Hepatocyte (in vitro differentiated cells): ENCODE results near the gene FBXO21. TPM values are rescaled to one million over a fixed set of nuclear protein-coding genes. Genes with fewer than 3 reads are reported as not detected.

Experiments used
- DNase-seq: peaks from one replicate; pipeline ENCODE4 v3.0.0-alpha.2; 2016; ENCODE audit warnings: low spot score
- H2AFZ ChIP-seq: fragments of 200-600 bp; sonication (generic); 2 replicates; pipeline ENCODE4 v1.6.0; 2016; ENCODE audit warnings: antibody characterized with exemption, mild to moderate bottlenecking
- H3K27ac ChIP-seq: fragments of 200-600 bp; sonication (generic); 2 replicates; pipeline ENCODE4 v1.5.1; 2016; ENCODE audit warnings: mild to moderate bottlenecking
- H3K27me3 ChIP-seq: fragments of 200-600 bp; sonication (generic); 2 replicates; pipeline ENCODE4 v1.6.1; 2016
- H3K36me3 ChIP-seq: fragments of 200-600 bp; sonication (generic); replicated peaks from 2 replicates; pipeline ENCODE4 v1.5.1; 2016; ENCODE audit warnings: low read depth; ENCODE audit not compliant: insufficient read depth
- H3K4me1 ChIP-seq: fragments of 200-600 bp; sonication (generic); 2 replicates; pipeline ENCODE4 v1.5.1; 2016; ENCODE audit warnings: mild to moderate bottlenecking, moderate library complexity; ENCODE audit not compliant: insufficient read depth
- H3K4me2 ChIP-seq: fragments of 200-600 bp; sonication (generic); 2 replicates; pipeline ENCODE4 v1.6.0; 2016
- H3K4me3 ChIP-seq: fragments of 200-600 bp; sonication (generic); 2 replicates; pipeline ENCODE4 v1.5.1; 2016; ENCODE audit warnings: mild to moderate bottlenecking
- H3K79me2 ChIP-seq: fragments of 200-600 bp; sonication (generic); 2 replicates; pipeline ENCODE4 v1.6.0; 2017; ENCODE audit warnings: mild to moderate bottlenecking
- H3K9me2 ChIP-seq: fragments of 200-600 bp; sonication (generic); replicated peaks from 2 replicates; pipeline ENCODE4 v1.6.0; 2017; ENCODE audit warnings: mild to moderate bottlenecking; ENCODE audit not compliant: insufficient read depth
- H3K9me3 ChIP-seq: fragments of 200-600 bp; sonication (generic); 2 replicates; pipeline ENCODE4 v1.5.1; 2016; ENCODE audit warnings: low read depth, mild to moderate bottlenecking
- H4K20me1 ChIP-seq: fragments of 200-600 bp; sonication (generic); 2 replicates; pipeline ENCODE4 v1.6.0; 2016; ENCODE audit warnings: mild to moderate bottlenecking; ENCODE audit not compliant: insufficient read depth, poor library complexity, severe bottlenecking
- CTCF ChIP-seq: fragments of 200-600 bp; sonication (generic); IDR thresholded peaks from 2 replicates; pipeline ENCODE4 v1.5.1; 2016; ENCODE audit warnings: antibody characterized with exemption, mild to moderate bottlenecking; ENCODE audit not compliant: poor library complexity
- EZH2 ChIP-seq: fragments of 200-600 bp; sonication (generic); IDR thresholded peaks from 2 replicates; pipeline ENCODE4 v1.6.1; 2016; ENCODE audit warnings: antibody characterized with exemption, mild to moderate bottlenecking, borderline replicate concordance
- EZH2phosphoT487 ChIP-seq: fragments of 200-600 bp; sonication (generic); IDR thresholded peaks from one replicate; pipeline ENCODE4 v1.6.1; 2018; ENCODE audit warnings: antibody characterized with exemption, mild to moderate bottlenecking, low read depth, moderate library complexity; ENCODE audit not compliant: unreplicated experiment, severe bottlenecking
- WGBS: methylation state at CpG from one replicate; pipeline ENCODE4 v1.1.6; 2016; ENCODE audit warnings: low lambda C conversion rate; ENCODE audit errors: missing lambda C conversion rate; 5-methylcytosine and 5-hydroxymethylcytosine counted together
- polyA plus RNA-seq: library from polyadenylated mRNA; unstranded; fragments of >200 nt; fragmentation: Nextera tagmentation; extraction: Ambion mirVana; gene quantifications from 2 replicates; pipeline ENCODE4 v1.2.1, GENCODE V29; 2016
- total RNA-seq: library from RNA; depleted of rRNA; stranded (reverse); fragments of >200 nt; gene quantifications from 2 replicates; pipeline ENCODE4 v1.2.3, GENCODE V29; 2014

The FBXO21 gene
- total and polyA plus RNA-seq, 2 experiments from 2014 or later: 41.9 to 68.0 TPM

- Histone ChIP-seq H3K4me3 (no peak overlapping the region), H3K36me3 (no peaks in the 10 kb centered on the region), H3K79me2 (no peaks in the 10 kb centered on the region), H3K9me2 (no peaks in the 10 kb centered on the region), H3K9me3 (no peaks in the 10 kb centered on the region), H3K4me1 (no peaks in the 10 kb centered on the region), H3K27ac (no peak overlapping the region), H3K4me2 (no peak overlapping the region), H2AFZ (no peak overlapping the region), H3K27me3 (no peaks in the 10 kb centered on the region), H4K20me1 (no peaks in the 10 kb centered on the region)
- WGBS: 88% methylated on average over 10 of the region's 10 CpGs
- TF ChIP-seq EZH2: no peak
- TF ChIP-seq EZH2phosphoT487: no peak
- TF ChIP-seq CTCF: no peak
- no peak for DNase-seq
These were observed 75.5 kb downstream of the FBXO21 start for GRCh38 chr12:117114784-117115183.

GRCh38 chr12:117113231-117113630 is 77.0 kb downstream of the FBXO21 start:
- Histone ChIP-seq H3K27me3 (no peaks in the 10 kb centered on the region), H3K4me3 (no peak overlapping the region), H3K4me2 (no peak overlapping the region), H3K9me3 (no peaks in the 10 kb centered on the region), H3K4me1 (no peaks in the 10 kb centered on the region), H3K36me3 (no peaks in the 10 kb centered on the region), H4K20me1 (no peaks in the 10 kb centered on the region), H3K79me2 (no peaks in the 10 kb centered on the region), H3K27ac (no peak overlapping the region), H2AFZ (no peak overlapping the region), H3K9me2 (no peaks in the 10 kb centered on the region)
- no peak for DNase-seq
- WGBS: 98% methylated on average over 9 of the region's 9 CpGs
- TF ChIP-seq EZH2phosphoT487: no peak
- TF ChIP-seq EZH2: no peak
- TF ChIP-seq CTCF: no peak

GRCh38 chr12:117111821-117112595 is 78.3 kb downstream of the FBXO21 start:
- Histone ChIP-seq H3K36me3 (no peaks in the 10 kb centered on the region), H3K9me3 (no peaks in the 10 kb centered on the region), H3K4me2 (no peak overlapping the region), H3K4me3 (no peak overlapping the region), H2AFZ (no peak overlapping the region), H3K4me1 (no peaks in the 10 kb centered on the region), H3K27ac (no peak overlapping the region), H4K20me1 (no peaks in the 10 kb centered on the region), H3K9me2 (no peaks in the 10 kb centered on the region), H3K79me2 (no peaks in the 10 kb centered on the region), H3K27me3 (no peaks in the 10 kb centered on the region)
- TF ChIP-seq EZH2phosphoT487: no peak
- TF ChIP-seq EZH2: no peak
- TF ChIP-seq CTCF: no peak
- 56% methylated on average over 15 of the region's 15 CpGs for WGBS
- DNase-seq: no peak
